ENCODE results near the gene CRYBG2.

Gene CRYBG2

DNA sequence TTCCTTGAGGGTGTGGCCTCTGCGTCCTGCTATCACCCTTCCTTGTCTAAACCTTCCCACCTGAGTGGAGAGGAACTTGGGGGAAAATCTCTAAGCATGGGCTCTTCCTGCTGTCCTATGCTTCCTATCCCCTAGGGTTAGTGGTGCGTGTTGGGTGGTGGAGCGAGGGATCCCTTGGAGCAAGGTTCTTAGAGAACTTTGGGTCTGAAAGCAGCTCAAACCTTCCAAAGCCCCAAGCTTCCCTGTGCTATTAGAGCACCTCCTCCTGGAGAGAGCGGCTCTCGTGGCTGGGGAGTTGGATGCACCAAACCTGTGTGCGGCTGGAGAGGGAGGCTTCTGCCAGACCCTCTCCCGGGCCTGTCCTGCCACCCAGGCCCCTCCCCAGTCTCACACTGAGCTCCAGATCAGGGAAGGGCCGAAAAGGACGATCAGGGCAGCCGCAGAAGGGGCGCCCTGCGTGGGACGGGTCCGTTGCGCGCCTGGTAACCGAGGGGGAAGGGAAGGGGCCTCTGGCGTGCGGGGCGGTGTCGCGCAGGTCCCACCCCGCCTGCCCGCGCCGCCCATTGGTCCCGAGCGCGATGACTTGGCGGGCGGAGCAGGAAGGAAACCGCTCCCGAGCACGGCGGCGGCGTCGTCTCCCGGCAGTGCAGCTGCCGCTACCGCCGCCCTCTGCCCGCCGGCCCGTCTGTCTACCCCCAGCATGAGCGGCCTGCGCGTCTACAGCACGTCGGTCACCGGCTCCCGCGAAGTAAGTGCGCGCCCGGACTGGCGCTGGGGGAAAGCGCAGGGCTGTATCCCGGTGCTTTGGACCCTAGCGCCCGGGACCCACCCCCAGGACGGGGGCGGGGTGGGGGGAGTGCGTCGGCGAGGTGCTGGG lies 74.2 kb downstream of the CRYBG2 start, which contains the start of gene SH3BGRL3:
TSS of gene SH3BGRL3 (plus strand) at position 631 of the 877 bp plus-strand sequence. CDS start at position 701, 70 bp downstream.
- DNase-seq, result peak; percentile 29

DNA sequence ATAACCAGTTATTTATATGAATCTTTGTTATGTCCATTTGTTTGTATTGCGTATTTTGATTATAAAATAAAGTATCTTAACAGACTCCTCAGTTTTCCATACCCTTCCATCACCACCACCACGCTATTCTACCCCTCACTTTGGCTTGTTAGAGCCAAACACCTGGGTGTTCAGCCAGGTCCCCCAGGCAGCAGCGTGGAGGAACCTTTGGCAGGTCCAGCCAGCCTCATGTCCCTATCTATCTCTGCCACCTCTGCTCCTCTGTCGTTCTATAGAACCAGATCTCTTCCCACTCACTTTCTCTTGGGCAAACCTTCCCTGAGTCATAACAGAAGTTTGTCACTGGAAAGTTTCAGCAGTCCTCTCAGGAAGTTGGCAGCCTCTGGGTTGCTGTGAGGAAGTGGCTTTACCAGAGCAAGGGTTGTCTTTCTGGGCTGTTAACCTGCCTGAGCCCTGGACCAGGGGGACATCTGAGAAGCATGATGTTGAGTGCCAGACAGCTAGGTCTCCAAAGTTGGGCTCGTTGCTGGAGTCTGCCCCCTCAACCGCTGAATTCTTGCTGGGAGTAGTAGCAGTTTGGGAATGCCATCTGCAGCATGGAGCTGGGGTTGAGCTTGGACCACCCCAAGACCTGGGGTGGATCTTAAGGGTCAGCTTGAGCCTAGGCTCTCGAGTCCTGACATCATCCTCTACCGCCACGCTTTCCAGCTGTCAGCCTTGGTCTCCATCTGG lies 75.0 kb downstream of the CRYBG2 start:
- DNase-seq, result no peak

DNA sequence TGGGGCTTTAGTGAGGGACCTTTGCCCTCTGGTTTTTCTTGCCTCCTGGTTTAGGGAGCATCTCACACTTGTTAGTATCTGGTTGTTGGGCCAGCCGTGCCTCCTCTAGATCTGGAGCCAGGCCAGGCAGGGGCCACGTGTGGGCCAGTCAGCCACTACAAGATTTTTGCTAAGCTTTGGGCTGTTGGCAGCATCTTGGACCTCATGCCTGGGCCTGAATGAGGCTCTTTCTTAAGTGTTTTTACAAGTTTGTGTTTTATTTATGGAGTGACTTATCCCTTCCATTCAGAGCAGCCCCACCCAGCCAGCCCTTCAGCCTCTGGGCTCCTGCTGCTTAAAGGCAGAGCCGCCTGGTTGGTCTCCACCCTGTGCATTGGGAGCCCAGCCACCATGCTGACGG lies 75.6 kb downstream of the CRYBG2 start:
- no peak for DNase-seq

DNA sequence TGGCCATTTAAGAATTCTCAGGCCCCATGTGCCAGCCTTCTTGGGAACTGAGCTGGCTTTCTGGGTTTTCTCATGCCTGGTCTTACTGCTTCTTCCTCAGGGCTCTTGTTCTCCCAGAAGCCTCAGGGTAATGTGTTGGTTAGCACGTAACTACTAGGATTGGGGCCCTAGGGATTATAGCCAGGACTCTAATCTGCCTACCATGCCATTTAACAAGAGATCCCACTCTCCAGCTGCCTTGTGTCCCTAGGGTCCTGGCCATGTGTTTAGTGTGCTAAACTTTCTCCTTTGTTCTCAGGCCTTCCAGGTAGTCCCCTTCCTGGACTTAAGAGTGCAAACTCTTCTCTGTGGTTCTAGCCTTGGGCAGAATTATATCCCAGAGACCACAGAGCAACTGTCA lies 76.2 kb downstream of the CRYBG2 start:
- DNase-seq, result no peak

DNA sequence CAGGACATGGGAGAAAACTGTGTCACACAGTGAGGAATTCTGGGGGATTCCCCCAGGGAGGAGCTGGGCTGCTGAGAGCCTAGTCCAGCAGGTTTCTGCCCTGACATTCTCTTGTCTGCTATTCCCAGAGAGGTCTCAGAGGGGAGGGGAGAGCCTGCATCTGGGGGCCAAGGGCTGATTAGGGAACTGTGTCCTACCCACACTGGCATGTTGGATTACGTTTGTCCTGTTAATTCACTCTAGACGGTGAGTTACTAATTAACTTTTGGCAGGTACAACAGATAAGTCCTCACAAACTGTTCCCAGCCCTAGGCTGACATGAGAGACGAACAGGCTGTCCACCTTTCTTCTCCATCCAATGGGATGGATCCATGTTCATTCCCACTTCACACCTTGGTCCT lies 76.7 kb downstream of the CRYBG2 start:
- DNase-seq, result no peak

DNA sequence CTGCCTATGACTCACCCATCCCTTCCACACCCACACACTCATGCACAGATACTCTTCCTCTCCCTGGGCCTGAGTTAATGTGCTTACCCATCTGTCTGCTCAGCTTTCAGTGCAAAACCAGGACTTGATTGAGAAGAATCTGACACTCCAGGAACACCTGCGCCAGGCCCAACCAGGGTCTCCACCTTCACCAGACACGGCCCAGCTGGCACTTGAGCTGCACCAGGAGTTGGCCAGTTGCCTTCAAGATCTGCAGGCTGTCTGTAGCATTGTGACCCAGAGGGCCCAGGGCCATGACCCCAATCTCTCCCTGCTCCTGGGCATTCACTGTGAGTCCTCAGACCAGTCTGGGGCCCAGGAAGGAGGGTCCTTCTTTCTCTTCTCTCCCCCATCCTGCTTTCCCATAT lies 77.5 kb downstream of the CRYBG2 start:
- no peak for DNase-seq

DNA sequence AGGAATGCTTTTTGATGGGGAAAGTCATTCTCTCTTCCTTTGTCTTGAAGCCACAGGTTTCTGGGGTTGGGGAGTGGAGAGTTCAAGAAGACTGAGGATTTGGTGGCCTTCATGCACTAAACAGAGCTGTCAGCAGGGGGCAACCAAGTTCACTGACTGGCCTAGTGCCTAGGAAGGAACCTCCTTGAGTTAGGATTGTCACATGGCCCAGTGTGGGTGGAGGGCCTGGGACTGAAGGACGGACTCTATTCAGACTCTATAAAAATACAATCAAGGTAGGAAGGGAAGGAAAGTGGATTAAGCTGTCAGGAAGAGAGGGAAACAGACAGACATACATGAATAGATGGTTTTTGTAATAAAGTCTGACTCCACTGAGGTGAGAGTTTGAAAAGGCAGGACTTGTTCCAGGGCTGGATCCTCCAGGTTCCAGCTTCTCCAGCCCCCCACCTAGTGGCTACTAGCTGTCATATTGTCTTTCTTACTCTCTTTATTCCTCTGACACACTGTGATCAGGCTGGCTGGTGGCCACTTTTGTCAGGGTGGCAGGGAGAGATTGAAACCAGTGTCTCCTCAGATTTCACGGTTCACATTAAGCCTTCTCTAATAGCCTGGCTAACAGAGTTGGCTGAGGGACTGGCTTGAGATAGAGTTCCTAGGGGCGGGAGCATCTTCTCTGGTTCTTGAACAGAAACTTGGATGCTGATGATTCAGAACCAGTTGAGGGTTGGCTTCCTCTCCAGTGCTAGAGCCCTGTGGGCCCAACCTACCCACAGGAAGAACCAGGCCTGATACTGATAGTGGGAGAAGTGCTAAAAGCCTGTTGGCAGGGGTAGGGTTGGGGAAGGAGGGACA lies 78.1 kb downstream of the CRYBG2 start:
- peak; percentile 16 for DNase-seq

DNA sequence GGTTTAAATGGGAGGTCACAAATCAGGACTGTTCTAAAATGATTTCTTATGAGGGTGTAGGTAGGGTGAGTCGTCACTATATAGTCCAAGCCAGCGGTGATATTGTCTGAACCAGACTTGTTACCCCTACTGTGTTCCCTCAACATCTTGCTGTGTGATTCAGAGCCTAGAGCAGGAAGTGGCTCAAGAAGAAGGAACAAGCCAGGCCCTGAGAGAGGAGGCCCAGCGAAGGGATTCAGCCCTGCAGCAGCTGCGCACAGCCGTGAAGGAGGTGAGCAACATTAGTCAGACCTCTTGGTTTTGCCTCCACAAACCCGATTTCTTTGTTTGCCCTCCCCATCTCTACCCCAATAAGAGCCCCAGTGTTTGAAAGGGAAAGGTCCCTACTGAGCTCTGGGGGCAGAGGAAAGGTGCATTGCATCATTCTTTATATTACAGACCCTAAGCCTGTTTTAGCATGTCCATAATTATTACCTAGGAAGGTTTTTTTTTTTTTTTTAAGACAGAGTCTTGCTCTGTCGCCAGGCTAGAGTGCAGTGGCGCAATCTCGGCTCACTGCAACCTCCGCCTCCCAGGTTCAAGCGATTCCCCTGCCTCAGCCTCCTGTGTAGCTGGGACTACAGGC lies 79.0 kb downstream of the CRYBG2 start:
- DNase-seq, result no peak
